Subcutaneous abdominal adipose tissue (tissue), 5 donors: Measurements from ENCODE around the gene IGLL5.

Experiments used
- H3K27ac ChIP-seq: one replicate; pipeline ENCODE4 v1.7.0; 2013; ENCODE audit warnings: low read depth, mild to moderate bottlenecking, inconsistent platforms, low read length, moderate library complexity
- H3K27me3 ChIP-seq, 5 donors: one replicate each; pipeline ENCODE4 v1.7.0; 2013; ENCODE audit warnings: low read length in 5 of 5, inconsistent platforms in 1 of 5; ENCODE audit not compliant: control insufficient read depth in 5 of 5, insufficient read depth in 4 of 5
- H3K36me3 ChIP-seq, 5 donors: one replicate each; pipeline ENCODE4 v1.7.0; 2013; ENCODE audit warnings: low read length in 5 of 5; ENCODE audit not compliant: control insufficient read depth in 5 of 5, insufficient read depth in 5 of 5
- H3K4me1 ChIP-seq, 5 donors: one replicate each; pipeline ENCODE4 v1.7.0; 2013; ENCODE audit warnings: low read length in 5 of 5, mild to moderate bottlenecking in 3 of 5, moderate library complexity in 1 of 5; ENCODE audit not compliant: control insufficient read depth in 5 of 5, insufficient read depth in 5 of 5
- H3K4me3 ChIP-seq, 5 donors: one replicate each; pipeline ENCODE4 v1.7.0; 2013; ENCODE audit warnings: low read length in 5 of 5, low read depth in 1 of 5
- H3K9ac ChIP-seq, 5 donors: one replicate each; pipeline ENCODE4 v1.7.0; 2013; ENCODE audit warnings: low read length in 5 of 5, mild to moderate bottlenecking in 4 of 5, moderate library complexity in 3 of 5
- H3K9me3 ChIP-seq, 5 donors: one replicate each; pipeline ENCODE4 v1.7.0; 2013; ENCODE audit warnings: low read length in 5 of 5; ENCODE audit not compliant: control insufficient read depth in 5 of 5
- donor health status: healthy.
- donor health status: healthy.
- donor health status: healthy.
- donor health status: healthy.
- donor health status: healthy.

IGLL5 gene

DNA sequence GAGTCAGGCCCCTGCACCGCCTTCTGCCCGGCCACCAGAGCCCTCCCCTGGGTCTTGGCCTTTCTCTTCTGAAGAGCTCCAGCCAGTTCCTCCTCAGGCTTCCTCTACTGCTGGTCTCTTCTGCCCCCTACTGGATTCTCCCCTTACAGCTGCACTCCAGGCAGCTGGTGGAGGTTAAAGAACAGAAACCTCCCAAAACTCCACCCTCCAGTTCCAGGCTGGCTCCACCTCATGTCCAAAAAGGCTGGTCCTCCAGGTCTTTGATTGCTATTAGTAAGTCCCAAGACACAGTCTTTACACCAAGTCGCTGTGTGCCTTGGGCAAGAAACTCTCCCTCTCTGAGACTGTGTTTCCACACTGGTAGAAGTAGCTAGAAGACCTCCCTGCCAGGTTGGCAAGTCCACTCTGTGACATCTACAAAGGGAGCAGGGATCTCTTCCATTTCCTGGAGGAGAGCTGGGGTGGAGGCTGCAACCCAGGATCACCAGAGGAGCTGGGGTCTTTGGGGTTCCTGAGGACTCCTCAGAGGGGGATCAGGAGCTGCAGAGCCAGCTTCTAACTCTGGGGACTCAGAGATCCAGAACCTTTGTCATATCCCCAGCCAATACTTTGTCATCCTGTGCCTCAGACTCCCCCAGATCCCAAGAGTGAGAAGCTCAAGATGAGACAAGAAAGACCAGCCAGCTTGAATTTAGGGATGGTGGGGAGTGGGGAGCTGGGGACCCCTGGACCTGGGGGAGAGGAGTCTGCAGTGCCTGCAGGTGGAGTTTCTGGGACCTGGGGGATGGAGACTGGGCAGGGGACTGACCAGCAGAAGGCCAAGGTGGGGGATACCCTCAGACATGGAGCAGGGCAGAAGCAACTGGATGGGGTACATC is 3.4 kb upstream of the IGLL5 start:
- no peak overlapping the region for H3K4me3 ChIP-seq
- H3K36me3 ChIP-seq: no peaks in the 10 kb centered on the region
- no peak overlapping the region for H3K27ac ChIP-seq
- H3K9me3 ChIP-seq: no peaks in the 10 kb centered on the region
- peaks cover 0 to 17% (median 9%) of the 10 kb centered on the region in 5 donors for H3K27me3 ChIP-seq
- no peaks in the 10 kb centered on the region for H3K4me1 ChIP-seq
- H3K9ac ChIP-seq: no peak overlapping the region

DNA sequence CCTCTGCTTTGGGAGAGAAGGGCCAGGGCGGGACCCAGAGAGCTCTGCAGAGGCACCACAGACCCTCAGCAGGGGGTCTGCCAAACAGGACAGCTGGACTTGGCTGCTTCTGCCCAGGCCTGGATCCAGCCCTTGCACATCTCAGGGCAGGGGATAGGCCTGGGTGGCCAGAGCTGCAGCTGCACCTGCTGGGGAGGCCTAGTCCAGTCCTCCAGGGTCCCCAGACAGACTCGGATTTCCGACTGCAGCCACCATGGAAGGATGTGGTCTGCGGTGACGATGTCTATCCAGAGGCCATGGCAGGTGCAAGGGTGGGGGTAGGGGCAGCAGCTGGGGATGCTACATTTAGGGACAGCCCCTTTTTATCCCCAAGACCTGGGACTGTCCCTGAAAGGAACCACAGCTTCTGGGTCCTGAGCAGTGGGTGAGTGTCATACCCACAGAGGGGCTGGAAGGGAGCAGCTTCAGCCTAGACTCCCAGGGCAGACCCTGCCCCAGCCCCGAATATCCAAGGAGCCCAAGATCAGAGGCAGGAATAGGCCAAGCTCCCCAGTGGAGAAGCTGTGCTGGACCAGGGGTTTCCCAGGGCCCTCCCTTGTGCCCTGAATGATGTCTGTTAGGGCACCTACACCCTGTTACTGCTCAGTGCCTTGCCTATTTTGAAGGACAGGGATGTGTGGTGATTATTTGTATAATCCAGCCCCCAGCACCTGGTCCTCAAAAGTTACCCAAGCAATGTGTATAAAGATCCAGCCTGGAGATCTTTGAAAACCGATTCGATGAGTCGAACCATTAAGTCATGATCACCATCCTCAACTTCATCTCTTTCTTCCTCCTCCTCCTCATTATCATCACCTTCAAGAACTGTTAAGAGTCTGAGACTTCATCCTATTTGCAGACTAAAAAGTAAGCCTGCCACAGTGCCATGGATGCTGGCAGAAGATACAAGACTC is 2.5 kb upstream of the IGLL5 start:
- H3K4me1 ChIP-seq: no peaks in the 10 kb centered on the region
- H3K27me3 ChIP-seq: peaks cover 0 to 17% (median 3%) of the 10 kb centered on the region in 5 donors
- H3K9me3 ChIP-seq: no peaks in the 10 kb centered on the region
- no peak overlapping the region for H3K9ac ChIP-seq
- no peaks in the 10 kb centered on the region for H3K36me3 ChIP-seq
- no peak overlapping the region for H3K4me3 ChIP-seq
- H3K27ac ChIP-seq: no peak overlapping the region

DNA sequence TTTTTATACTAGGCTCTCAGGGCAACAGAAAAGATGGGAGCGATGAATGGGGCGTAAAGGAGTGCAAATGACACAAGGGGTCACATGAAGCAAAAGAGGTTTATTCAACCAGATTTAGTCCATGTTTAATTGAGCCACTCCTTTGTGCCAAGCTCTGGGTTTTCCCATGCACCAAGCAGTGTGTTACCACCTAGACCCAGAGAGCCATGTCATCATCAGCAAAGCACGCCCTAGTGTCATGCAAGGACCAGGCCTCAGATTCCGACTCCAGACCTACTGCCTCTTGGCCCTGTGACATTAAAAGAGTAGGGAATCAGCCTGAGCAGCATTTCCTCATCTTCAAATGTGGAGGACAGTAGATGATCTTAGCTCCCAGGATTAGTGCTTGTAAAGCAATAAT is 1.1 kb upstream of the IGLL5 start:
- H3K36me3 ChIP-seq: no peaks in the 10 kb centered on the region
- H3K4me3 ChIP-seq: no peak overlapping the region
- H3K27me3 ChIP-seq: peaks cover 0 to 17% (median 0%) of the 10 kb centered on the region in 5 donors
- no peak overlapping the region for H3K9ac ChIP-seq
- no peak overlapping the region for H3K27ac ChIP-seq
- no peaks in the 10 kb centered on the region for H3K4me1 ChIP-seq
- no peaks in the 10 kb centered on the region for H3K9me3 ChIP-seq

DNA sequence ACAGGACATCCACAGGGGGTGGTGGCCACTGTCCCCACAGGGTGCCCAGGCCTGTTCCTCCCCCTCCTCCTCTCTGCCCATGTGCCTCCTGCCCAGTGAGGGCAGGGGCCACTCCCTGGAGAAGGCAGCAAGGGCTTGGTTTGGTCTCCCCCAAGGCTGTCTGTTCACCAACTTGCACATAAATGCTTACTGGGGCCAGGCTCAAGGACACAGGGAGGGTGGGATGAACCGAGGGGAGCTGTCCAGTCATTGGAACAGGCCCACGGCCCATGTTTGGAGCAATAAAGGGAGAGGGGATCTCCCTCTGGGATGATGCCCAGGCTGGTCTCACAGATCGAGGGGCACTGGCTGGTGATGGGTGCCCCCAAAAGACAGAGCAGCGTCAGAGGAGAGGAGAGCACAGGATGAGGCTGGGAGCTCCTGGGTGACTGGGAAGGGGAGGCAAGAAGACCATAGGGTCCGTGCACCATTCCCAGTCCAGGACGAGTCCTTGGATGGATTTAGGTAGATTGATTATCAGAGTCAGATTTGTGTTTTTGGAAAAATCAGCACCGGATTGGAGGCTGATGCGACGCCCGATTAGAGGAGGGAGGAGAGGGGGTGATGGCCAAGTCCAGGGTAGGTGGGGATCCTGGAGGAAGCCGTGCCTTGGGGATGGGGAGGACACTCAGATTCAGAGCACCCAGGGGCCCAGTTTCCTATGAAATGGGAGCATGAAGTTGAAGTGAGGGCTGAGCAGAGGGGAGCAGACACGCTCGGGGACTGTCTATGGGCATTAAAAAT is 1.1 kb downstream of the IGLL5 start:
- H3K9me3 ChIP-seq: no peaks in the 10 kb centered on the region
- no peak overlapping the region for H3K9ac ChIP-seq
- H3K27me3 ChIP-seq: peaks cover 0 to 17% (median 9%) of the 10 kb centered on the region in 5 donors
- no peaks in the 10 kb centered on the region for H3K36me3 ChIP-seq
- H3K4me1 ChIP-seq: no peaks in the 10 kb centered on the region
- H3K27ac ChIP-seq: no peak overlapping the region
- H3K4me3 ChIP-seq: no peak overlapping the region

DNA sequence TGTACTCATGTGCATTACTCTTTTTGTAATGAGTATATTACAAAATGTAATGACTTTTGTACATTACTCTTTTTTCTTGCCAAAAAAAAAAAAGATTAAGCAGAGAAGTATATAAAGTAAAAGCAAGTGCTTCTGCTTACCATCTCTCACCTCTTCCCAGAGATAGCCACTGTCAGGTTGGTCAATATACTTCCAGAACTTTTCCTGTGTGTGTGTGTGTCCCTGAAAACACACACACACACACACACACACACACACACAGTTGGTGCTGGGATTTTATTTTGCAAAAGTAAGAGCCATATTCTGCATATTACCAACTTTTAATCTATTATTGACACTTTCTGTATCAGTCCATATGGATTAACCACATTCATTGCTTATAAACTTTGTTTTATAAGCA is 2.5 kb downstream of the IGLL5 start:
- no peak overlapping the region for H3K9ac ChIP-seq
- no peaks in the 10 kb centered on the region for H3K9me3 ChIP-seq
- no peaks in the 10 kb centered on the region for H3K36me3 ChIP-seq
- H3K27ac ChIP-seq: no peak overlapping the region
- no peak overlapping the region for H3K4me3 ChIP-seq
- no peaks in the 10 kb centered on the region for H3K4me1 ChIP-seq
- H3K27me3 ChIP-seq: peaks cover 2 to 28% (median 19%) of the 10 kb centered on the region in 5 donors

DNA sequence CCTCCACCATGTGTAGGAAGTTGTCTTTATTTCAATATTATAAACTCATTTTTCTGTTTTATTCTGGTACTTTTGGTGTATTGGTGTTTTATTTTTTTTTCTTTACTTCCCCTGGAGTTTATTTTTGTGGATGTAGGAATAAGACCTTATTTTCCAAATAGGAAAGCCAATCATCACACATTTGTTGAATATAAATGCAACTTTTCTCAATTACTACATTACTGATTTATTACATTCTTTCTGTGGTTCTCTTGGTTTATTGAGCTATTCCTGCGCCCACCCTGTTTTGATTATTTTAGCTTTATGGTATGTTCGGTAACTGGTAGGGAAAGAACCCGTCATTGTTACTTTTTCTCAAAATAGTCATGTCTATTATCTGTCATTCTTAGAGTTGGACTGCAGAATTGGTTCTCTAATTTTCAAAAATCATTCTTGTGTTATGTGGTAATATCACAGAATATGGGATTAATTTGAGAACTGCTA is 3.6 kb downstream of the IGLL5 start:
- Histone ChIP-seq H3K27me3 (peaks cover 2 to 28% (median 19%) of the 10 kb centered on the region in 5 donors), H3K4me1 (no peaks in the 10 kb centered on the region), H3K4me3 (no peak overlapping the region), H3K36me3 (no peaks in the 10 kb centered on the region), H3K9ac (no peak overlapping the region), H3K27ac (no peak overlapping the region), H3K9me3 (no peaks in the 10 kb centered on the region)

DNA sequence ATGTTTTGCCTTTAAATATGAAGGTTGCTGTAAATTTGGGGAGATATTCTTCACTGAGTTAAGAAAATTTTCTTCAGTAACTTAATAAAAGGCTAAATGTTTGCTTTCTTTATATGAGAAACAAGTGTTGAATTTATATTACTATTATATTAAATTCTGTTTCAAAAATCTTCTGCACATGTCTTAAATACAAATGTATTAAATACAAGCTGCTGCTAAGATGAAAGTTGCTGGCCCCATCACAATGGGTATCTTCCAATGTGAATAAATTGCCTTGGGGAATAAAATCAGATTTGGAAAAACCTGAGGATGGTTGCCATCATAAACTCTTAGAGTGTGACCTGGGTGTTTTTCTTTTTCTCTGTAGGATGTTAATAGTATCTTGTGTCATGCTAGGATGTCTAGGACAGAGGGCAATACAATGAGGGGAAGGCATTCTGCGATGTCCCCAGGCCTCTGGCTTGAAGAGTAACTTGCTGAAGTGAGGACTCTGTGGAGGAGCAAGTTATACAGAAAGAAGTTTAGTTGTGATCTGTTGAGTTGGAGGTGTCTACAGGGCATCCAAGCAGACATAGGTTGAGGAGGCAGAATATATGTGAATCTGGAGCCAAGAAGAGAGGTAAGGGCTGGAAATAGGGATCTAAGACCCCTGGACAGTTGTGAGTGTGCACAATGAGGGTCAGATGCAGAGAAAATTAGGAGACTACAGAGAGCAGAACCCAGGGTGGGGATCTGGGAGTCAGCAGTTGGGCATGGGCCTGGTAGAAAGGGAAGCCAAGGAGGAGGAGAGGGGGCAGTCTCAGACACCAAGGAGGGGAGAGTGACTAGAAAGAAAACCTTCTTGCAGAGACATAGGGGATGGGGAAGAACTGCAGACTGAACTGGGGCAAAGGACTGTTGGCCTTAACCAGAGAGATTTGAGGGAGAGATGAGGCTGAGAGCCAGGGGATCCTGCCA is 4.8 kb downstream of the IGLL5 start:
- Histone ChIP-seq H3K27me3 (peaks cover 2 to 28% (median 19%) of the 10 kb centered on the region in 5 donors), H3K9me3 (no peaks in the 10 kb centered on the region), H3K27ac (no peak overlapping the region), H3K4me3 (no peak overlapping the region), H3K36me3 (no peaks in the 10 kb centered on the region), H3K4me1 (no peaks in the 10 kb centered on the region), H3K9ac (no peak overlapping the region)

DNA sequence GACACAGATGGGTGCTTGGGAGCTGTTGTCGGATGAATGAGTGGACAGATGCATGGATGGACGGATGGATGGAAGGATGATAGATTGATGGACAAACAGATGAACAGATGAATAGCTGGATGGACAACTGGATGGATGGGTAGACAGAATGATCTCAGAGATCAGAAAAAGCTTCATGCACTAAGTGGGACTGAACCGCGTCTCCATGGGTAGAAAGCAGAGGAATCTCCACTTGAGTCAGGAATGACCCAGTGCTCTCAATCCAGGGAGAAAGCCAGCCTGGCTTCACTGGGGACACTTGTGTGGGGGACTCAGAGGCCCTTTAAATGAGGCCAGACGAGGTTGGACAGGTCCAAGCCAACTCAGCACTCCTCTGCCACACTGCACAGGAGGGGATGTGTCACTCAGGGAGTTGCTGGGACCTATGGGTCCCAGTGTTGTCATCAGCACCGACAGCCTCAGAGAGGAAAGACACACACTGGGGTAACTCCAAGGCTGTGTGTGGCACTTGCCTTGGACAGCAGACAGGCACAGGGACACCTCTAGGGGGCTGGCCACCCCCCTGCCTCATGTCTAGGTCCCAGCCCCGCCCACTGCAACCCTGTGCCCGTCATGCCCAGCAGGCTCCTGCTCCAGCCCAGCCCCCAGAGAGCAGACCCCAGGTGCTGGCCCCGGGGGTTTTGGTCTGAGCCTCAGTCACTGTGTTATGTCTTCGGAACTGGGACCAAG is 5.6 kb downstream of the IGLL5 start:
- Histone ChIP-seq H3K9me3 (no peaks in the 10 kb centered on the region), H3K4me3 (no peak overlapping the region), H3K36me3 (no peaks in the 10 kb centered on the region), H3K4me1 (no peaks in the 10 kb centered on the region), H3K27me3 (peaks cover 2 to 22% (median 19%) of the 10 kb centered on the region in 5 donors), H3K27ac (no peak overlapping the region), H3K9ac (no peak overlapping the region)
